K562 (cell line): ENCODE measurements around the gene GLP1R. TPM values are rescaled to one million over a fixed set of nuclear protein-coding genes. Genes with fewer than 3 reads are reported as not detected.

ENCODE experiments used
- CHD7 ChIP-seq: fragments of 200-600 bp; sonication (generic); IDR thresholded peaks from one replicate; pipeline ENCODE4 v1.6.1; 2012; ENCODE audit warnings: mild to moderate bottlenecking, low read depth, low read length, inconsistent platforms
- PHF21A ChIP-seq: fragments of 450-650 bp; IDR thresholded peaks from 2 replicates; pipeline ENCODE4 v1.6.1; 2017; ENCODE audit warnings: low read depth, borderline replicate concordance
- TRIM24 ChIP-seq, 2 experiments: fragments of 450-650 bp; IDR thresholded peaks; 2 replicates each; pipeline ENCODE4 v1.6.1; 2016
- ZNF79 ChIP-seq: fragments of 250-450 bp; sonication (Bioruptor Pico); IDR thresholded peaks from 2 replicates; pipeline ENCODE4 v1.4.0; 2020; ENCODE audit warnings: low read depth, mild to moderate bottlenecking, moderate library complexity
- polyA plus RNA-seq, 8 experiments: library from polyadenylated mRNA; depleted of rRNA in 4 of 8; stranded (reverse) in 5 of 8; unstranded in 3 of 8; fragments of >200 nt; fragmentation: Nextera tagmentation in 2 of 8; fragmentation: Illumina TruSeq in 1 of 8; extraction: Ambion mirVana in 2 of 8; extraction: Trizol in 1 of 8; gene quantifications; 2 replicates each; pipeline versions ENCODE4 v1.2.1 to v1.2.3, GENCODE V29; 2011 to 2014; ENCODE audit warnings: inconsistent platforms in 1 of 8, missing spikeins in 1 of 8
- total RNA-seq, 7 experiments: library from RNA; depleted of rRNA in 6 of 7; stranded (reverse); fragments of >200 nt in 6 of 7; fragmentation: Illumina TruSeq in 2 of 7; extraction: Trizol in 2 of 7; gene quantifications; 2 replicates each; pipeline versions ENCODE4 v1.2.1 to v1.2.3, GENCODE V29; 2011 to 2021; ENCODE audit warnings: low replicate concordance in 1 of 7
- TF ChIP-seq, protein P1 (sequence below): fragments of 250-450 bp; sonication (Bioruptor Pico); IDR thresholded peaks from 2 replicates; pipeline ENCODE4 v1.5.0; 2021
- TF ChIP-seq, protein P2 (sequence below): fragments of 250-450 bp; sonication (Bioruptor Pico); IDR thresholded peaks from 2 replicates; pipeline ENCODE4 v1.9.0; 2021; ENCODE audit warnings: mild to moderate bottlenecking, inconsistent platforms

The GLP1R gene
- total and polyA plus RNA-seq, 9 of the 15 experiments (the other 6 are each of a cell fraction or from before 2014, with no cell fraction given), result not detected

DNA sequence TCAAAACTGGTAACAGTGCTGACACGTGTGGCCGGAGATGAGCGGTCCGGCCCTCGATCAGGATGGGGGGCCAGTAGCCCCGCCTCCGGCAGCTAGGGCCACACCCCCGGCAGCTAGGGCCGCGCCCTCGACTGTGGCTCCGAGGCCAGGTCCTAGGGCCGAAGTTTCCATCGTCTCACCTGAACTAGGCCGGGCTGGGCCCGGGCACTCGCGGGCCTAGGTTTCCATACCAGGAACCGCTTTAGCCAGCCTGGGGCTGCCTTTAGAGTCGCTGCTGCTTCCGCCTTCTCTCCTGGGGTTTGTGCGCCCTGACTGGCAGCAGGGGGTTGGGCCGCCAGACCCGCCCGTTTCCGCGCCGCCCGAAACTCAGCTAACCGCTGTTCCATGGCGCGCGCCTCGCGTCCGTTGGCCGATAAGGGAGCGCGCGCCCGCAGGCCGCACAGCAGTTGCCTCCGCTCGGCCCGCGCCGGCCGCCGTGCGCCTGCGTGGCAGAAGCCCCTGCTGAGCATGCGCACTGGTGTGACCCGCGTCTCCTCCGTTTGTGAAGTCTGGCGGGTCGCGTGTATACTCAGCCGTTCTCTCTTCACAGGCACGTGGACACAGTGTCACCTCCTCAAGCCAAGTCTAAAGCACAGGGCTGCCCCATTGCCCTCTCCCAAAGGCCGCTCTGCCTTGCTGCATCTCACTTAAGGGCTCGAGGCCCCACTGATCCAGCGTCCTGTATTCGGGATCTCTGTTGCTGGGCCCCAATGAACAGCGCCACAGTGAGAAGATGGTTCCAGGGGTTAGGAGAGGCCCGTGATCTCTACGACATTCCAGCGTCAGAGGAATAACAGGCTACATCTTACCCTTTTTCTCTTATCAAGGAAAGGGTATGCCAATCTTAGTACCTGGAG lies 66.4 kb downstream of the GLP1R start, which contains the start of gene SAYSD1 (continued):
- TF ChIP-seq CHD7 (no peak), PHF21A (peak; percentile 54; the same call in 1 of the 2 replicates), ZNF79 (no peak), TRIM24 (IDR thresholded peaks at IDR 0.05) (peak in 1 of 2 experiments; percentile 71; a peak in 1 of 4 replicates)
- TF ChIP-seq, protein P1, sequence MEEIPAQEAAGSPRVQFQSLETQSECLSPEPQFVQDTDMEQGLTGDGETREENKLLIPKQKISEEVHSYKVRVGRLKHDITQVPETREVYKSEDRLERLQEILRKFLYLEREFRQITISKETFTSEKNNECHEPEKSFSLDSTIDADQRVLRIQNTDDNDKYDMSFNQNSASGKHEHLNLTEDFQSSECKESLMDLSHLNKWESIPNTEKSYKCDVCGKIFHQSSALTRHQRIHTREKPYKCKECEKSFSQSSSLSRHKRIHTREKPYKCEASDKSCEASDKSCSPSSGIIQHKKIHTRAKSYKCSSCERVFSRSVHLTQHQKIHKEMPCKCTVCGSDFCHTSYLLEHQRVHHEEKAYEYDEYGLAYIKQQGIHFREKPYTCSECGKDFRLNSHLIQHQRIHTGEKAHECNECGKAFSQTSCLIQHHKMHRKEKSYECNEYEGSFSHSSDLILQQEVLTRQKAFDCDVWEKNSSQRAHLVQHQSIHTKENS (CRISPR knock-in tag), result no peak
- TF ChIP-seq, protein P2, sequence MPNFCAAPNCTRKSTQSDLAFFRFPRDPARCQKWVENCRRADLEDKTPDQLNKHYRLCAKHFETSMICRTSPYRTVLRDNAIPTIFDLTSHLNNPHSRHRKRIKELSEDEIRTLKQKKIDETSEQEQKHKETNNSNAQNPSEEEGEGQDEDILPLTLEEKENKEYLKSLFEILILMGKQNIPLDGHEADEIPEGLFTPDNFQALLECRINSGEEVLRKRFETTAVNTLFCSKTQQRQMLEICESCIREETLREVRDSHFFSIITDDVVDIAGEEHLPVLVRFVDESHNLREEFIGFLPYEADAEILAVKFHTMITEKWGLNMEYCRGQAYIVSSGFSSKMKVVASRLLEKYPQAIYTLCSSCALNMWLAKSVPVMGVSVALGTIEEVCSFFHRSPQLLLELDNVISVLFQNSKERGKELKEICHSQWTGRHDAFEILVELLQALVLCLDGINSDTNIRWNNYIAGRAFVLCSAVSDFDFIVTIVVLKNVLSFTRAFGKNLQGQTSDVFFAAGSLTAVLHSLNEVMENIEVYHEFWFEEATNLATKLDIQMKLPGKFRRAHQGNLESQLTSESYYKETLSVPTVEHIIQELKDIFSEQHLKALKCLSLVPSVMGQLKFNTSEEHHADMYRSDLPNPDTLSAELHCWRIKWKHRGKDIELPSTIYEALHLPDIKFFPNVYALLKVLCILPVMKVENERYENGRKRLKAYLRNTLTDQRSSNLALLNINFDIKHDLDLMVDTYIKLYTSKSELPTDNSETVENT (CRISPR knock-in tag), result peak; percentile 17; the same call in 1 of the 2 replicates
